Lower lobe of right lung (tissue), 2 donors: ENCODE results near the gene AOPEP. TPM values are rescaled to one million over a fixed set of nuclear protein-coding genes. Genes with fewer than 3 reads are reported as not detected.
A peak's percentile ranks its signal among the peaks of the same experiment; 100 is the strongest.

ENCODE experiments used
- ATAC-seq, 2 donors: fragments of 200-7000 bp; cut with Tn5 transposase; one replicate each; pipeline ENCODE4 v1.9.1; 2020 to 2022; ENCODE audit warnings: mild to moderate bottlenecking in 2 of 2, moderate library complexity in 2 of 2
- DNase-seq: peaks from one replicate; pipeline ENCODE4 v3.0.0-alpha.2; 2020
- H3K27ac ChIP-seq: fragments of 200-600 bp; one replicate; pipeline ENCODE4 v1.8.0; 2022
- H3K27me3 ChIP-seq: fragments of 200-600 bp; one replicate; pipeline ENCODE4 v1.8.0; 2022; ENCODE audit warnings: low read depth
- H3K36me3 ChIP-seq: fragments of 200-600 bp; one replicate; pipeline ENCODE4 v1.8.0; 2022; ENCODE audit warnings: mild to moderate bottlenecking
- H3K4me1 ChIP-seq: fragments of 200-600 bp; one replicate; pipeline ENCODE4 v1.8.0; 2022
- H3K4me3 ChIP-seq: fragments of 200-600 bp; one replicate; pipeline ENCODE4 v1.8.0; 2022; ENCODE audit warnings: mild to moderate bottlenecking
- H3K9me3 ChIP-seq: fragments of 200-600 bp; one replicate; pipeline ENCODE4 v1.8.0; 2022
- intact Hi-C: fragments of 100-400 bp; cut with DNase I; formaldehyde crosslinking; loops from one replicate; pipeline ENCODE4 v1.11.0; 2022
- total RNA-seq: library from RNA; stranded (reverse); fragmentation: NEBNext Ultra II Directional; extraction: Animal tissue kit (Norgen Biotek cat#: 25700); gene quantifications from one replicate; pipeline ENCODE4 v1.2.1, GENCODE V29; 2021
- TF ChIP-seq, protein P1 (sequence below): fragments of 200-600 bp; IDR thresholded peaks from one replicate; pipeline ENCODE4 v1.8.0; 2022; ENCODE audit warnings: antibody characterized with exemption, mild to moderate bottlenecking
- donor health status: DM: no; HTN: yes; CAD: no; lungs with severe emphysema.

Gene AOPEP
- total RNA-seq, 1 donor from 2014 or later = 63.7 TPM

- intact Hi-C loops = loop anchor here (10.0 kb wide), 1 partner anchor 343 kb away; no protein-coding TSS in a partner anchor
- H3K4me1 ChIP-seq = peaks cover 29% of the 10 kb centered on the region
- no peak overlapping the region for H3K27ac ChIP-seq
- no peaks in the 10 kb centered on the region for H3K27me3 ChIP-seq
- TF ChIP-seq, protein P1, sequence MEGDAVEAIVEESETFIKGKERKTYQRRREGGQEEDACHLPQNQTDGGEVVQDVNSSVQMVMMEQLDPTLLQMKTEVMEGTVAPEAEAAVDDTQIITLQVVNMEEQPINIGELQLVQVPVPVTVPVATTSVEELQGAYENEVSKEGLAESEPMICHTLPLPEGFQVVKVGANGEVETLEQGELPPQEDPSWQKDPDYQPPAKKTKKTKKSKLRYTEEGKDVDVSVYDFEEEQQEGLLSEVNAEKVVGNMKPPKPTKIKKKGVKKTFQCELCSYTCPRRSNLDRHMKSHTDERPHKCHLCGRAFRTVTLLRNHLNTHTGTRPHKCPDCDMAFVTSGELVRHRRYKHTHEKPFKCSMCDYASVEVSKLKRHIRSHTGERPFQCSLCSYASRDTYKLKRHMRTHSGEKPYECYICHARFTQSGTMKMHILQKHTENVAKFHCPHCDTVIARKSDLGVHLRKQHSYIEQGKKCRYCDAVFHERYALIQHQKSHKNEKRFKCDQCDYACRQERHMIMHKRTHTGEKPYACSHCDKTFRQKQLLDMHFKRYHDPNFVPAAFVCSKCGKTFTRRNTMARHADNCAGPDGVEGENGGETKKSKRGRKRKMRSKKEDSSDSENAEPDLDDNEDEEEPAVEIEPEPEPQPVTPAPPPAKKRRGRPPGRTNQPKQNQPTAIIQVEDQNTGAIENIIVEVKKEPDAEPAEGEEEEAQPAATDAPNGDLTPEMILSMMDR = no peak
- DNase-seq (no peak), ATAC-seq (no peak)
- no peaks in the 10 kb centered on the region for H3K9me3 ChIP-seq
- no peak overlapping the region for H3K4me3 ChIP-seq
- H3K36me3 ChIP-seq = no peaks in the 10 kb centered on the region
Observed at GRCh38 chr9:95128177-95128524, 401.7 kb downstream of the AOPEP start.

GRCh38 chr9:95129476-95130291 is 403.2 kb downstream of the AOPEP start:
- ATAC-seq = peak; percentile 26 to 58
- TF ChIP-seq, protein P1 = no peak
- Histone ChIP-seq H3K36me3 (no peaks in the 10 kb centered on the region), H3K9me3 (no peaks in the 10 kb centered on the region), H3K27me3 (no peaks in the 10 kb centered on the region), H3K27ac (no peak overlapping the region), H3K4me1 (peaks cover 29% of the 10 kb centered on the region), H3K4me3 (no peak overlapping the region)
- intact Hi-C loops = loop anchor here (5.0 to 10.0 kb wide), 2 partner anchors 345 to 447 kb away; no protein-coding TSS in a partner anchor
- no peak for DNase-seq

GRCh38 chr9:95130484-95130883 is 404.0 kb downstream of the AOPEP start:
- TF ChIP-seq, protein P1 = no peak
- ATAC-seq (no peak), DNase-seq (no peak)
- Histone ChIP-seq H3K4me3 (no peak overlapping the region), H3K27me3 (no peaks in the 10 kb centered on the region), H3K4me1 (peaks cover 29% of the 10 kb centered on the region), H3K36me3 (no peaks in the 10 kb centered on the region), H3K27ac (no peak overlapping the region), H3K9me3 (no peaks in the 10 kb centered on the region)
- intact Hi-C loops = loop anchor here (5.0 kb wide), 1 partner anchor 448 kb away; no protein-coding TSS in a partner anchor

GRCh38 chr9:95131023-95131943 is 404.8 kb downstream of the AOPEP start:
- Histone ChIP-seq H3K9me3 (no peaks in the 10 kb centered on the region), H3K4me3 (no peak overlapping the region), H3K27me3 (no peaks in the 10 kb centered on the region), H3K4me1 (peaks cover 29% of the 10 kb centered on the region), H3K36me3 (no peaks in the 10 kb centered on the region), H3K27ac (no peak overlapping the region)
- intact Hi-C loops = loop anchor here (5.0 kb wide), 1 partner anchor 449 kb away; no protein-coding TSS in a partner anchor
- DNase-seq (no peak), ATAC-seq (peak; percentile 71 to 72)
- TF ChIP-seq, protein P1 = peak; percentile 86
